GM19328 (cell line): Measurements from ENCODE around the gene TENM3.
A peak's percentile ranks its signal among the peaks of the same experiment; 100 is the strongest.

Experiments used
- ATAC-seq: cut with Tn5 transposase; IDR thresholded peaks from one replicate; pipeline ENCODE4 v1.9.1; 2021; ENCODE audit warnings: mild to moderate bottlenecking, moderate library complexity; ENCODE audit not compliant: unreplicated experiment

Gene TENM3

DNA sequence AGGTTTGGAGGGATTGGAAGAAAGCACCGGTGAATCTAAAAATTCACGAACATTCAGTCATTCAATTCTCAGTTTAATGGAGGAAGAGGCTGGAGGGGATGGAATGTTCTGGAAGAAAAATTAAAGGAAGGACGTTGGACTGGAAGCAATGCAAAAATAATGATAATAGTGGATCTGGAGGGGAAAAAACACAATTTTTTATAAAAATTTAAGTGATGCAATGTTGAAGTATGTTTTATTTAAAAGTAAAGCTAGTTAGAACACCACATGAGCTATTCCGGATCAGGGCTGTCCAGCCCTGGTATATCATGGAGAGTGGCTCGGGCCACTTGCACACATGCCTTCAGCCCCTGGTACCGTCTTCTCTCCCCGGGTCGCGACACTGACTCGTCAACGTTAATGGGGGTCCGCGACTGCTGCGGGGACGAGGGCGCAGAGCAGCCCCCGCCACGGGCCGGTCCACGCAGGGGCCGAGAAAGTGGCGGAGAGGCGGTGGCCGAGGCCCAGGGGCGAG, 204.6 kb downstream of the TENM3 start:
- ATAC-seq = no peak

DNA sequence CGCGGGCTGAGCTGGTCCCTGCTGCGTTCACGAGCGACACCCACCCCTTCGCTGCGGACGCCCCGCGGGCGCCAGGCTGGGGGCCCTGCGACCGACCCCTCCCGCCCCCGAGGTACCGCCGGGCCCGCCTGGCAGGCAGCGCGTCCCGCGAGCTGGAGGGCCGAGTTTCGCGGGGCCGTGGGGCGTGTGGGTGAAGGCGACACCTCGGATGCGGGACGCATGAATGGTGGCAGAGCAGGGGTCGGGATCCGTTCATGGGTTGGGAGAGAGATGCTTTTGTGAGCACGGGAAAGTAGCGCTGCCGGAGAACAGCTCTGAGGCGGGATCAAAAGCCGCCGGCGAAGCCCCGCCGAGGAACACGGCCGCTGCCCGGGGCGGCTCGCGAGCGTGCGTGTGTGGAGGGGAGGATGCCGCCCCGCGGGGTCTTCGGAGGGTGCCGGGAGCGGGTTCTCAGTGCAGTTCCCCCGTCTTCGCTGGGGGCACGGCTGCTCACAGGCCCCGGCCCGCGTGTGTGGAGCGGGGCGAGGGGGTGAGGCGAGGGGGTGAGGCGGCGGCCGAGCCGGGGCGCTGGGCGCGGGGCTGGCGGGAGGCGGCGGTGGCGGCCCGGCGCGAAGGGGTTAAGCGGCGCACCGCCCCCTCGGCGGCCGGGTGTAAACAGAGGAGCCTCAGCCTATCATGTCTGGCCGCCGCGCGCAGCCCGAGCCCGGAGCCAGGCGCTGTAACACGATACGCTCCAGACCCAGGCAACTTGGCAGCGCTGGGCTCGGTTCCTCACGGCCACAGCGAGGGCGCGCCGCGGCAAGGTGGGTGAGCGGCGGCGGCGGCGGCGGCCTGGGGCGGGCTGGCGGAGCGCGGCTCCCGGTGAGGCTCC, 205.3 kb downstream of the TENM3 start:
- no peak for ATAC-seq

DNA sequence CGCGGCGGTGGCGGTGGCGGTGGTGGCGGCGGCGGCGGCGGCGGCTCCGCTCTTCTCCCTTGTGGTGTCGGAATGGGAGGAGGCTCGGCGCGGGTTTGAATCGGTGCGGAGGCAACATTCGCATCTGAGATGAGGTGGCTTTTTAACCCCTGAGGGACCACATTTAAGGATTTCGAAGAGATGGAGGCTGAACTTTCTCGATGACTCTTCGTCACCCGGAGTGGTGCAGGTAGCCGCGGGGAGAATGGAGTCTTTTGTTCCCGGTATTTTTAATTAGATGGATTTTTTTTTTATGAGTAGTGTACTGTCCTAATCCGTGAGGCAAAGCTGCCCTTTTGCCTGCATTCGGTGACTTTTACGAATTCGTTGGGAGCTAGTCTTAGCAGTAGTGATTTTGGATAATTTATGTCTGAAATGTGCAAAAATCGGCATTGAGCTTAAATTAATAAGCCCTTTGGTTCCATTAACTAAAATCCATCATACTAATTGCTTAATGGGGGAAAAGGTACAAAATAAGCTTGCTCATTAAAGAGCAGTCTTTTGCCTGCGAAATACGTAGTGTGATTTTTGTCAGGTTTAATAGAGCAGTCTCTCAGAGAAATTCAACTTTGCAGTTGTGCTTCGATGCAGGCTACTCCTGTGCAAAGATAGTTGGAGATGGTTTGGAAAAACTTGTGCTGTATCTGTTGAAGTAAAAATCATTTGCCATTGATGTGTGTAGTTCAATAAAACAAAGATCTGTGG, 206.2 kb downstream of the TENM3 start:
- no peak for ATAC-seq

GRCh38 chr4:182449930-182450439, 206.8 kb downstream of the TENM3 start:
- no peak for ATAC-seq

DNA sequence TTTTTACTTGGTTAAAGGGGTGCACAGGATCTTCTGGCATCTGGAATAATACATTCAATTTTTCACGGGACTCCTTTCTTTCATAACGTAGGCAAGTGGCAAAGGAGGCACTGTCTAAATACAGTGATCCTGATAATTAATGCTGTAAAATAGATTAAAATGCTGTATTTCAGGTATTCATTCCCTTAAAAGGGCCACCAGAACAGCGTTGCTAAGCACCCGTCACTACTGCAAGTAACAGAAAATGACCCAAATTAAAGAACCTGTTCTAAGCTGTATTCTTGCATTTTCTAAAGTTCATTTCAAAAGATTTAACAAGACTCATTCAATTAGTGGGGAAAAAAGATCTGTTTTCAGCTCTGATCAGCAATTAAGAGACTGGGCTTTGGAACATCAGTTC, 208.2 kb downstream of the TENM3 start:
- no peak for ATAC-seq

DNA sequence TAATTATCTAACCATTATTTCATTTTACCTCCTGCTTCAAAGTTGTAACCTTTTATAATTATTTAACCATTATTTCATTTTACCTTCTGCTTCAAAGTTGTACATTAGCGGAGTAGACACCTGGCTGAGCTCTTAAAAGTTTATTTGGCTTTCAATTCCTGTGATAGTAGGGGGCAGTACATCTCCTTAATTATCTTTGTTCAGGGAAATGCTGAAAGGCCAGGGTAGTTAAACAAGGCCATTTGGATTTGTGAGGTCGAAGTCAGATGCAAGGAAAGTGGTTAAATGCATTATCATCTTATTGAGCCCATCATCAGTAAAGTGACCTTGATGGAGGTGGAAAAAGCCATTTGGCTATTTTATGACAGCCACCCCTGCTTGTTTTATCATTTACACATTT, 210.6 kb downstream of the TENM3 start:
- ATAC-seq = no peak

DNA sequence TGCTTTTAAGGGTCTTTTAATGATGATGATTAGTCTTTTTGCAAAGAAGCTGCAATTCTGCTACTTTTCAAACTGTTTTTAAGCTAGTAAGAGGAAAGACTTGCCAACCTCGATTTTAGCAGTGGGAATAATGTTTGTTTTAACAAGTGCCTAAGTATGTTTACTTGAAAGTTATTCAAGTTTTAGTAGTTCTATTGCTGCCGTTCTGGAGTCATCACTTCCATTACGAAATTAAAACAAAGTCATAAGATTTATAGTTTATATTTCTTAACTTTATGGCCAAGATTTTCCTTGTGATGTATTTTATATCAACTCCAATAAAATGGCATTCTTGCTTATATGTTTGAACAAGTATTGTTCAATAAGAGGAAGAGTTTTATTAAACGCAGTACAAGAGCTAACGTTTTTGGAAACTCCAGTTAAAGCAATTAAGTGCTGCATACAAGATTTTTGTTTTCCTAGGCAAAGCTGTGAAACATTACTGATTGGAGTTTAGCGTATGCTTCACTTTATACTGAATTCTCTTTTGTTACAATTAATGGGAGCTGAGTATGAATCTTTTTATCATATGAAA, 211.3 kb downstream of the TENM3 start:
- no peak for ATAC-seq

DNA sequence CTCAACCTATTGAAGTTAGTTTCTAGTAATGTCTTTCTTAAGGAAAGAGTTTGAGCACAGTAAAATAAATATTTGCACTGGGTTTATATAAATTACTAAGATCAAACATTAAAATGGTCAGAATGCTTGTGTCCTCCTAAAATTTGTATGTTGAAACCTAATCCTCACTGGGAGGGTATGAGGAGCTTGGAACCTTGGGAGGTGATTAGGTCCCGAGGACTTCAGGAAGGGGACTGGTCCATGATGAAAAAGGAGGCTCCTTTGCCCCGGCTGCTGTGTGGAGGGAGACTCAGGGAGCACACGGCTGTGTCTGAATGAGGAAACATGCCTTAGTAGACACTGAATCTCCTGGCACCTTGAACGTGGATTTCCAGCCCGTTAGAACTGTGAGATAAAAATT, 221.9 kb downstream of the TENM3 start:
- no peak for ATAC-seq

- ATAC-seq = no peak
Measured at GRCh38 chr4:182465979-182466378, 222.8 kb downstream of the TENM3 start.

DNA sequence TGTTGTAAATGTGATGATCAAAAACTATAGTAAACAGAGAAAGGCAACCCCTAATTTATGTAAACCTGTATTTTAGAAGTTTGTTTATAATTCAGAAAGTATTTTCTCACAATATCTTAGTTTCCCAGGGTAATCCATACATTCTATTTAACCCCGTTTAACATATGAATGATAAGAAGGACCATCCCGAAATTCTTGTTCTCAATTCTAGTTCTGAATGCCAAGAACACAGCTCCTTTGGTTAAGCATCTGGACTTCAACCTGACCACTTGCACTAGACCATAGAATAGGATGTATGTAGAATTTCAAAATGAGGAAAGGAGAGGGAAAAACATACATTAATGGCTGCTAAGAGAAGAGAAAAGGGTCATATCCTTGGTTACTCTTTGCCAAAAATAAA, 227.0 kb downstream of the TENM3 start:
- ATAC-seq = no peak

DNA sequence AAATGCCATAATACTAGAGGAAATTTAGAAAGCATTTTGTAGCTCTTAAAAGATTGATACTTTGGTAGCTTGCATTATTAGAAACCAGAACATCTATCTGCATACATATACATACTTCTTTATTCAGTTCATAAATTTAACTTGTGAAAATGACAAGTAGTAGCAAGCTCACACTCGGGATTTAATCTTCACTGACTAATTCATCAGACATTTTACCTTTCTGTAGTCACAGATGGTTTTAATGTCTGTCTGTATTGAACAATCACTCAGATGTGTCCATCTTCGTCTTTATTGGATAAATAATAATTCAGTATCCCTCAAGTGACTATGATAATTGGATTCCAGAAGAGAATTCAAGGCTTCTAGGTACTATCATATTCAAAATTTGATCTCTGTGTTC, 232.3 kb downstream of the TENM3 start:
- no peak for ATAC-seq

DNA sequence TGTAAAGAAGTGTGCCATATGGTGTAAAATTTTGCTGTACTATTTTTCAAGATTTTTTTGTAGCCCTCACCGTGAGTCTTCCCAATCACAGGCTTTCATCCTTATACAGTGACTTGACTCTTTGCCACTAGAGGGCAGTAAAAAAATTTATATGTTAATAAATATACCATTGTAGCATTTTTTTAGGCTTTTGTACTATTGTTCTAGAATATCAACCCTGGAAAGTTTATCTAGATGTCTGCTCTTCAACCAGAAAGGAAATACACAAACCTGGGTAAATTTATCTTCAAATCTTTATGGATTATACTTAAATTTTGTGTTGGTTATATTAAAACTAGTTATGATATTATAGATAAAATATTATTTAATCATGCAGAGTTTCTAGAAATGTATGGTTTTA, 235.3 kb downstream of the TENM3 start:
- peak; percentile 68 for ATAC-seq

GRCh38 chr4:182483685-182484084, 240.5 kb downstream of the TENM3 start:
- no peak for ATAC-seq

- ATAC-seq = no peak
Measured at GRCh38 chr4:182486881-182487280, 243.7 kb downstream of the TENM3 start.

- no peak for ATAC-seq
Measured at GRCh38 chr4:182488896-182489295, 245.7 kb downstream of the TENM3 start.

GRCh38 chr4:182489607-182490006, 246.4 kb downstream of the TENM3 start:
- ATAC-seq = no peak

DNA sequence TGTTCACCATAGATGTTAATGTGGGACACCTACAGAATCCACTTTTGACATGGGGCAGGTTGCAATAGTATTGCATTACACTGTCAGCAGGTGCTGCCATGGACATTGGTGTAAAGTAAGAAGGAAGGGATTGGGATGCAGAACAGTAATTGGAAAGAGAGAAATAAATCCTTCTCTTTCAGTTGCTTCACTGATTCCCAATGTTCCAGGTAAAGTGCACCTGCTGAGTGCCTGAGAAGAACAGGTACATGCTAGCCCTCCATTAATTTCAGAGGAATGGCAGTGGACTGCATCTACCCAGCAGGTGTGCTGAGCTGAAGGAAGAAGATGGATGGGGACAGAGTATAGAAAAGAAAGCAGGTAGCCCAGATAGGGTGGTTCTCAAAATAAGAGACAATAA, 248.5 kb downstream of the TENM3 start:
- no peak for ATAC-seq

DNA sequence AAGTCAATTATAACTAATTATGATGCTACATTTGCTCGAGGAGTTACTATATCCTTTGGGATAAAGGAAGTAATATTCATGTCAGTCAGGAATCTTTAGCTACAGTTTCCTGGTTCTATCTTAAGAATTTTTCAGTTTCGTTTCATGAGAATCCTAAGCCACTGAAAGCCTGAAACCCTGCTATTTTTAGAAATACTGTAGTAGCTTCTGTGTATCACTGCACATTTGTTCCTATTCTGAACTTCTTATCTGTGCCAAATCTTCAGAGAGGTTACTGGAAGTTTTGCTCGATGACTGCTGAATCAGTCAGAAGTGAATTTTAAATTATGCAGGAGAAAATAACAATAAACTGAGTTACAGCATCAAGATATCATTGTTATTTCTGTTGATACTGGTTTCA, 249.2 kb downstream of the TENM3 start:
- ATAC-seq = no peak

DNA sequence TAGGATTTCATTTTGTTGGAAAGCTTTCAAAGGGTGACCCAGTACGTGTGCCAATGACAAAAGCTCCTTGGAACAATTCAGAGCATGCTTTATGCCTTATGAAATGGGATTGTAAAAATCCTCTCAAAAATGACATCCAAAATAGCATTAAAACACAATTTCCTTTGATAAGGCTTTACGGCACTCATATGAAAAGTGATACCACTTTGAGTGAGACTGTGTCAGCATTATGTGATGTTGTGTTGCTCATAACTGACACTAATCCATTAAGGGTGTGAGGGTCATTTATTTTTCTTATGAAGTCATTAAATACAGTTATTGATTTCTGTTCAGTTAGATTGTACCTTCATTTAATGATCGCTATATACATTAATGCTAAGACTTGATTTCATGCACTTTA, 250.2 kb downstream of the TENM3 start:
- ATAC-seq = no peak

- no peak for ATAC-seq
Measured at GRCh38 chr4:182494103-182494502, 250.9 kb downstream of the TENM3 start.

DNA sequence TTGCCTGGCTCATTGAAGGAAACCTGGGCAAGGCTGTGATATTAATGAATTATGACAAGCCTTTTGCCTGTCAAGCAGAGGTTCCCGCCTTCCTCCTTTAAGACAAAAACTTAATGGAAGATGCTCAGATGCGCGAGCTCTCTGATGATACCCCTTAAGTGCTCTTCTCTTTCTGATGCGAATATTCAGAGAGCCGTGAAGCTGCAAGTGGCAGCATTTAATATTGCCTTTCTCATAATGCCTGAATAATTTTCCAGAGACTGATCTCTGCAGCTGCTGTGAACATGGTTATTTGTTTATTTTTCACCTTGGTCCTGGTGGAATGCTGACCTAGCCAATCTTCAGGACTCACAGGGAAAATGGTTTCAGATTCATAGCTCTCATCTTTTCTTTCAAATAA, 251.8 kb downstream of the TENM3 start:
- no peak for ATAC-seq
